HK-2 (cell line): ENCODE measurements around the gene GRB14.

Source experiments
- DNase-seq: peaks from one replicate; pipeline ENCODE4 v3.0.0-alpha.2; 2018; ENCODE audit not compliant: unreplicated experiment

GRB14 gene

GRCh38 chr2:164613321-164613982 is 7.8 kb downstream of the GRB14 start:
- DNase-seq = no peak

DNA sequence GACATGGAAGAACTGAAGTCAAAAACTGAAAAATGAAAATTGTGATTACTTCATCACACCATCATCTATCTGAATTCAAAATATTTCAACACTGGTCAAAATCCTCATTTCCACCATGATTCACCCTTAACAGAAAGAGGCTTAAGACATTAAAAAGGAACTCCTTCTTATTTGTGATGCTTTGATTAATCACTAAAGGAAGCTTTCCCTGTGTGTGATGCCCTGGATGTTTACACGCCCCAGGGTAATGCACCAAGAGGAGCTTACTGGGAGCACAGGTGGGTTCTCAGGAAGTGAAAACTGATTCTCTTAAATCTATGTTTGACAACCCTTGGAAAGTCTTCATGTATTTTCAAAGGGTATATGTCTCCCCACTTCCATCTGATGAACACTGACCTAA is 11.5 kb downstream of the GRB14 start:
- DNase-seq = no peak

- DNase-seq = no peak
These were observed 14.7 kb downstream of the GRB14 start for GRCh38 chr2:164606557-164606956.

DNA sequence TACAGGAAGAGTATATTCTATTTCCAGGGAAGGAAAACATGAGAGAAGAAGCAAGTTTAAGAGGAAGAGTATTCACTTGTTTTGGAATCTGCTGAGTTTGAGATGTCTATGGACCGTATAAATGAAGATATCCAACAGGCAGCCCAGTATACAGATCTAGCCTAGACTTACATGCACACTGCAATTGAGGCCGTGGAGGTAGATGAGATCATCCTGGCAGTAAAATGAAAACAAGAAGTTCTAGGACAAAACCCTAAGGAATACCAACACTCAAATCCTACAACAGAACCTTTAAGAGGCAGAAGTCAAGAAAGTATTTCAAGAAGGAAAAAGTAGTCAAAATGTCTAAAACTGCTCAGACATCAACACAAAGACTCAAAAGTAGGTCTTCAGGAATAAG is 16.0 kb downstream of the GRB14 start:
- DNase-seq = no peak

GRCh38 chr2:164600763-164601162 is 20.5 kb downstream of the GRB14 start:
- DNase-seq = no peak

DNA sequence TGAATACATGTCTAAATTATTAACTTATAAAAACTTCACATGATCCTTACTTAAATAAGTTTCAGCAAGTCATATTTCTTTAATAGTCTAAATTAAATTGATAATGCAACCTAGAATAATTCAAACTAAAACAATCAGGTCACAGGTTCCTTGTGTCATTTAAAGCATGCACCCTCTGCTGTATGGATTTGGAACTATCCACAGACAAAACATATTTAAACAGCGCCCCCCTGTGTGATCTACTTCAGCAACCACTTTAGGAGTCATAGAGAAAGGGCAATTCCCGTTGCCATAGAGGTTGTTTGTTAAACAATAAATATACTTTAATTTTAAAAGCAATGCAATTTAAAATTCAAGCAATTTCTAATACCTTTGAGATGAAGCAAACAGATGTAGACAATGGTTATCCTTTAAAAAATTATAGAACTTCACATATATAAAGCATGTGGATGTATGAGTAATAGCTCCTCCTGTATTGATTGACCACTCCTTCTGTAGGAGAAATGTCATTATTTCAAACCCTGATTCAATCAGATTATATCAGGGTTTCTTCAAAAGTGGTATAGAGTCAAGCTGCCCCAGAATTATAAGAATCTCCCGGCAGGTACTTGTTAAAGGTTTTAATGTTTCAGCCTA is 21.2 kb downstream of the GRB14 start:
- DNase-seq = no peak

GRCh38 chr2:164597983-164598382 is 23.3 kb downstream of the GRB14 start:
- no peak for DNase-seq

DNA sequence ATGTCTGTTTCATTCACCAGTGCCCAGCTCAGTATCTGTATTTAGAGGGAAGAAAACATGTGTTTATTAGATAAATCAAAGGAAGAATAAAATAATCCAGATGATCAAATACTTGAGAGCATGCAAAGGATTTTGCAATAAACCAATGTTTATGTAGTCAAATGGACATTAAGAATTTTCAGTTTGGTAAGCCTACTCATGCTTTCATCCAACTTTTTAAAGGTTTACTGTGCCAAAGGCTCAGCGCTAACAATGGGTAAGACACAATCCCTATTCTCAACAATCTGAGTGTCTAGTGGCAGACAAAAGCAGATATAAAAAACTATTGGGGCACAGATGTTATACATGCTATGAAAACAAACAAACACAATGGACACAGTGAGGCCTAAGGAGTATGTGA is 26.3 kb downstream of the GRB14 start:
- no peak for DNase-seq

DNA sequence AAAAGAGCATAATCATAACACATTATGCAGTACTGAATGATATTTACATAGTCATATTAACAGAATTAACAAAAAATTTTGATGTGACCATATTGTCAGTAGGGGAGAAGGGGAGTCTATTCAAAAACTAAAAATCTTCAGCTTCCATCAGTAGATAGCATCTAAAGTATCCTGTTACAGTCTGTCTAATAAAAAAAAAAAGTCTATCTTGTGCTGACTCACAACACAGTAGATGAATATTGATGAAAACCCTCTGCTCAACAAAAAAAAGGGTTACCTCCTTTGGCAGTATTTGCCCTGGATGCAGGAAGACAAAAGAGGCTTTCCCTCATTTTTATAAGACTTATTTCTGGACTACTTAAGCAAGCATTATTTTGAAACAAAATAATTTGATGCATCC is 27.3 kb downstream of the GRB14 start:
- DNase-seq = no peak

DNA sequence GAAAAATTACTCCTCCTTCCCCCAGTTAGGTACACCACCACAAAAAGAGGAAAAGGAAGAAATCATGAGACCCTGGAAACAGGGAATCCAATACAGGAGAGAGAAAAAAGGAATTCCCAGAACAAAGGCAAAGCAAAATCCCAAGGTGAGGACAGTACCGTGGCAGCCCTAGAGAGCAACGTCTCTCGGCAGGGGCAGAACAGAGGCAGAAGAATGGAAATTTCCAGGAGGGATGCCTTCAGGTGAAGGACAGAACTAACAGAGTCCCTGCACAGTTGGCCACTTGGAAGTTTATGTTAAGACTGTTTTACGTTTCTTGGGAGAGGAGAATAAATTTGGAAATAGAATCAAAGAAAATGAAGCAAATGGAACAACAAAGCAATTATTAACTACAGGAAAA is 27.7 kb downstream of the GRB14 start:
- DNase-seq = no peak

GRCh38 chr2:164589522-164589921 is 31.8 kb downstream of the GRB14 start:
- DNase-seq = no peak

- DNase-seq = no peak
These were observed 40.2 kb downstream of the GRB14 start for GRCh38 chr2:164581050-164581449.

DNA sequence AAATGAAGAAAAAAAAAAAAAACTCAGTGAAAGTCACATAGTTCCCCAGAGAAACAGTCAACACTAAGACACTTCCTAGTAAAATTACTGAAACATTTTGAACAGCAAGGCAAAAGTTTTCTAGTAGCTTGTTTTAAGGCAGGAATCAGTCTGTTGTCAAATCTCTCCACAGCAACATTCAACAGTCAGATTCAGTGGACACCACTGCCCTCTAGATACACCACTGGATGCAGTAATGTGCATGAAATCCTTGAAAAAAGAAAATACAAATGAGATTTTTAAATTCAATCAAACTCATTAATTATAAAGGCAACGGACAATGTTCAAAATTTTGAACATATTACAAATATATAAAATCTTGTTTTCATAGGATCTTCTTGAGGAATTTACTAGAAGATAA is 46.4 kb downstream of the GRB14 start:
- DNase-seq = no peak

- DNase-seq = no peak
These were observed 50.8 kb downstream of the GRB14 start for GRCh38 chr2:164570475-164570874.

DNA sequence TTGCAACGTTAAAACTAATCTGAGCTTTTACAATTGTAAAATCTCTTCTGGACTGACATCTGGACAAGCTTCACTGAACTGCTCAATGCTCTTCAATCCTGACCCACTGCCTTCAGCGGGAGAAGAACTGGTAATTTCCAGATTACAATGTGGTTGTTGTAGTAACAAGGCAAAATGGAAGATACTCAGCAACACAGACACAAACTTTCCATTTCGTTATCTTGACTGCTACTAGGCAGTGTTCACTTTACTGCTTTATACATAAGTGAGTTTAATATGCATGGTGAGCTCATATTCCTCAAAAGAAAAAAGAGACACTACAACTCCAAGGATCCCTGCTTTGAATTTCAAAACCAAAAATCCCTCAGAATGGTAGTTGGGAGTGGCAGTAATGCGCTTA is 51.9 kb downstream of the GRB14 start:
- DNase-seq = no peak

GRCh38 chr2:164568317-164568716 is 53.0 kb downstream of the GRB14 start:
- no peak for DNase-seq

DNA sequence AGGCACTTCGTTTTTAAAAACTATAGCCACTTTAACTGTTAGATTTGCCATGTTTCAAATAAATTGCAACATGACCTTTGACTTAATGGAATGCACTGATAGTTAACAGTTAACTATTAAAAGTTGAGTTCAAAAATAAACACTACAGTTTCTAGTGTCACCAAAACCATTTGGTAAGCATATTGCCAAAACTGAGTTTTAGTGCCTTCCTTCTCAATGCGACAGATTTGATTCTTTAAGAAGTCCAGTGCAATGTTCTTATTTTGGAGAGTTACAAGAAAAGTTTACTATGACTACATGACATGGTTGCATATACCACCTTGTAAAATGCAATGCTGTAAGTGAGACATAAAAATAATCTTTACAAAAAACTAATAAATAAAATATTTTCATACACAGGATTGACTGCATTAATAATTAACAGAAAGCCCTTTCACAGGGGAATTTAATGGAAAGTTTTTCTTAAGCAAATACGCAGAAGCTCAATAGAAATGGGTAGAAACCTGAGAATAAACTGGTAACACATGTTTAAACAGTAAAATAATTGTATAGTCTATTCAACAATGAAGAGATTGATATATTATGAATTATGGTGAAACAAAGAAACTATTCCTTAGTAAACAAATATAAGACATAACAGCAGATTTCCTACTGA is 53.8 kb downstream of the GRB14 start:
- no peak for DNase-seq

- DNase-seq = no peak
These were observed 55.9 kb downstream of the GRB14 start for GRCh38 chr2:164565359-164565758.

DNA sequence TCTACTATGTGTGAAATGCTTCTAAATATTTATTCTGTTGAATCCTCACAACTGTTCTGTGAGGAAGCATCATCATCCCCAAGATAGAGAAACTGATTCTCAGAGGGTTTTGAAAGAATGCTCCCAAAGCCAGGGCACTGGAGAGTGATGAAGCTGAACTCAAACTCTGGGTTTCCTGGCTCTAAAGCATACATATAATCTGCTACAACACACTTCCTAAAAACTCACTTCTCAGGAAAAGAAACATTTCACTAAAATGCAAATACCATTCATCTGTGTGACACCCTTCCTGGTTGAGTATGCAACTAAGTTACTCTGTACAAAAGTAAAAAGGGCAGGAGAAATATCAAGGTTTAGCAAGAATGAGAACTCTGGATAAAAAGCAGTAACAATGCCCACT is 58.6 kb downstream of the GRB14 start:
- DNase-seq = no peak

- no peak for DNase-seq
These were observed 59.3 kb downstream of the GRB14 start for GRCh38 chr2:164561991-164562390.

DNA sequence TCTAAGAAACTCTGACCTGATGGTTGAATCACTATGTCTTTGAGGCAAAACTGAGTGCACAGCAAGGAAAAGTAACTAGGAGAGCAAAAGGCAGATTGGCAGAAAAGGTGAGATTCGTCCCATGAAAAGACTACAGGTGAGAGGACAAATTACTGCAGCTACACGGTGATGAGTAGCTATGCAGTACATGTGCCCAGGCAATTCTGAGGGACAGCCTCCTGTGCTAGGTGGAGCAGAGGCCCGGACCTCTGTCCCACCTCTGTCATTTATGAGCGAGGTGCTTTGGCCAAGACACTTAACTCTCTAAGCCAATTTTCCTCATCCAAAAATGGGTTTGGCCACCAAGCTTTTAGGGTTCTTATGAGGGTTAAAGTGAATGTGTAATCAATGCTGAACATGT is 59.9 kb downstream of the GRB14 start:
- DNase-seq = no peak

DNA sequence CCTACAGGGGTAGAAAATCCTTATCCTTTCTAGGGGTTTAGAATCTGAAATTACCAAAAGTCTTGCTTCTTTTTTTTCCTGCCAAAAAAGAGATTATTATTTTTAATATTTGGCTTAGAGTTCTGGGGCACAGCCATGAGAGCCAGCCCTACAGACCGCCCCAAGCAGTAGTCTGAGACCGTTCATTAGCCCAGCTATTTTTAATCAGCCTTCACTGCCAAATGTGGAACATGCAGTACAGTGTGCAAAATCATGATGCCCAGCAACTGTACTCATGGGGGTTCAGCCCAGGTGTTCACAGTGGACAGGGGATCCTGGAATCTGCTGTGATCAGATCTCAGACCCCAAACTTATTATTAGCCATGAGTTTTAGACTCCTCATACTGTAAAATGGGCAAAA is 60.4 kb downstream of the GRB14 start:
- no peak for DNase-seq

GRCh38 chr2:164560181-164560792 is 61.0 kb downstream of the GRB14 start:
- DNase-seq = no peak
